Measurements from ENCODE around the gene ALKBH8.

GRCh38 chr11:107609400-107610218 lies 44.1 kb upstream of the ALKBH8 start:
- TF ChIP-seq TAF1 (IDR thresholded peaks at IDR 0.05; ENCODE audit: borderline replicate concordance, insufficient read depth, low read length): no peak
- no peak for TF ChIP-seq POLR2AphosphoS5 (IDR thresholded peaks at IDR 0.05; ENCODE audit: low read depth, low read length)

All from PFSK-1 (cell line).